GM12875 (cell line): ENCODE measurements around the gene PMM1.

ENCODE experiments used
- H3K4me3 ChIP-seq: one replicate; pipeline ENCODE4 v1.5.1; 2011; ENCODE audit warnings: low read depth, low read length, control low read depth
- TF ChIP-seq, protein P1 (sequence below): IDR thresholded peaks from 2 replicates; pipeline ENCODE4 v1.5.1; 2011; ENCODE audit warnings: low read depth, mild to moderate bottlenecking, control low read depth, inconsistent platforms, low read length, moderate library complexity, borderline replicate concordance; ENCODE audit not compliant: insufficient read depth

The PMM1 gene

GRCh38 chr22:41528132-41528766, 61.4 kb downstream of the PMM1 start:
- TF ChIP-seq, protein P1, sequence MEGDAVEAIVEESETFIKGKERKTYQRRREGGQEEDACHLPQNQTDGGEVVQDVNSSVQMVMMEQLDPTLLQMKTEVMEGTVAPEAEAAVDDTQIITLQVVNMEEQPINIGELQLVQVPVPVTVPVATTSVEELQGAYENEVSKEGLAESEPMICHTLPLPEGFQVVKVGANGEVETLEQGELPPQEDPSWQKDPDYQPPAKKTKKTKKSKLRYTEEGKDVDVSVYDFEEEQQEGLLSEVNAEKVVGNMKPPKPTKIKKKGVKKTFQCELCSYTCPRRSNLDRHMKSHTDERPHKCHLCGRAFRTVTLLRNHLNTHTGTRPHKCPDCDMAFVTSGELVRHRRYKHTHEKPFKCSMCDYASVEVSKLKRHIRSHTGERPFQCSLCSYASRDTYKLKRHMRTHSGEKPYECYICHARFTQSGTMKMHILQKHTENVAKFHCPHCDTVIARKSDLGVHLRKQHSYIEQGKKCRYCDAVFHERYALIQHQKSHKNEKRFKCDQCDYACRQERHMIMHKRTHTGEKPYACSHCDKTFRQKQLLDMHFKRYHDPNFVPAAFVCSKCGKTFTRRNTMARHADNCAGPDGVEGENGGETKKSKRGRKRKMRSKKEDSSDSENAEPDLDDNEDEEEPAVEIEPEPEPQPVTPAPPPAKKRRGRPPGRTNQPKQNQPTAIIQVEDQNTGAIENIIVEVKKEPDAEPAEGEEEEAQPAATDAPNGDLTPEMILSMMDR = no peak
- no peak overlapping the region for H3K4me3 ChIP-seq
